HG02938 (cell line): ENCODE measurements around the gene MAML2.

Experiments used
- ATAC-seq: cut with Tn5 transposase; IDR thresholded peaks from one replicate; pipeline ENCODE4 v1.9.1; 2021; ENCODE audit warnings: mild to moderate bottlenecking, moderate library complexity; ENCODE audit not compliant: unreplicated experiment

The MAML2 gene

DNA sequence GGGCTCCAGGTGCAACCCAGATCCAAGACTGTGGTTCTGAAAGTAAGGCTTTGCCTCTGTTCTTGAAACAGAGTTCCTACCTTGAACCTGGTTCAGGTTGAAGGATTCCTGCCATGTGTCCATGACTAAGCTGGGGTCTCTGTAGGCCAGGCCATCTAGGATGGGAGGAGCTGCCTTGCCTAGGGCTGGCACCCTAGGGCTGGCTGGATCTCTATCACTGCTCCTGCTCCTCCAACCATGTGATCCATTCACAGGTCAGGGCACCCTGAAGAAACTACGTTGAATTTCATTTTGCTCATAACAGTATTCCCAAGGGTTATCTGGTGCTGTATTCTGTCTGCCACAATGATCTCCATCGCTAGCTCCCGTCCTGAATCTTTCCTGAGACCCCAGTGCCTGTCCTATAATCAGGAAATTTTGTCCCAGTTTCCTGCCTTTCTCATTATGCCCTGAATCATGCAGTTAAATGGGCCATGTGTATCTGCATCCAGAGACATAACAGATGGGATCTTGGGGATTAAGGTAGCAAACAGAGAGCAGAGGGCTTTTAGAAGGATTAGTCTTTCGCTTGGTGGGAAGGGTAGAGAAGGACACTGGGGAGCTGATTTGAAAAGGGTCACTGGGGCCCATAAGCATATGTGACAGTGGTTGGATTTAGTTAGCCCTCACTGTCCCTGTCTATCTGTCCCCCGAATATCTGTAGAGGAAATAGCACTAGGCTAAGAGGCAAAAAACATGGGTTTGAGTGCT lies 320.9 kb downstream of the MAML2 start:
- no peak for ATAC-seq

DNA sequence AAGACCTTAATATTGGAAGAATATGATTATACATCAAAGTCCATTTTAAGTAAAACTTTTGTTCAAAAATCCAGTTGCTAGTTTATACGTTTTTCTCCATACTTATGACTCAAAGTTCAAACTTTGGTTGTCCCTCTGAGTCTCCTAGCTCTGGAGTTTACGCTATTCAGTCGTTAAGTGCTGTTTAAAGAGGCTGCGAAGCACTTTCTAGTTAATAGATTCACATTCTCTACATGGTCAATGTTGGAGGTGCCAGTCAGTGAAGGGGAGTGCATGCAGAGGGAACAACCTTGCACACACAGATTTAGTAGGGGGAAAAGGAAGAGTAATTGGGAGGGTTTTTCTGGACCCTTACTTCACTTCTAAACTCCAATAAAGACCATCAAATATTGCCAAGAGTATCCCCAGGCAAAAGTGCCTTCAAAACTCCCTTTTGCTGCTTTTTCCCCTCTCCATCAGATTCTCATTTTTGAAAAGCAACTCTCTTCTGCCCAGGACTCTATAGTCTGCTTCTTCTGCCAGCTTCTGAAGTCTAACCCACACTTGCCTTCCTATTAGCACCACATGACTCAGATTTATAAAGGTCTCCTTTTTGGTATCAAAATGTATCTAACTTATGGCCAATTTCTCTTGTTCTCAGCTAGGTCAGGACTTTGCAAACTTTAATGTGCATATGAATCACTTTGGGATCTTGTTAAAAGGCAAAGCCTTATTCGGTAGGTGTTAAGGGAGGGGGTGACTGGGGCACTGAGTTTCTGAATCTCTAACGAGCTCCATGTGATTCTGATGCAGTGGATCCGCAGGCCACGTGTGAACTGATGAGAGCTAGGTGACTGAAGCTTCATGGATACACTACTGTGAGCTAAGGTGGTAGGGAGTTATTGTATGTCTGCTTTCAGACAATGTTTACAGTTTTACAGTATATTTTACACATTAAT lies 322.9 kb downstream of the MAML2 start:
- ATAC-seq: no peak

DNA sequence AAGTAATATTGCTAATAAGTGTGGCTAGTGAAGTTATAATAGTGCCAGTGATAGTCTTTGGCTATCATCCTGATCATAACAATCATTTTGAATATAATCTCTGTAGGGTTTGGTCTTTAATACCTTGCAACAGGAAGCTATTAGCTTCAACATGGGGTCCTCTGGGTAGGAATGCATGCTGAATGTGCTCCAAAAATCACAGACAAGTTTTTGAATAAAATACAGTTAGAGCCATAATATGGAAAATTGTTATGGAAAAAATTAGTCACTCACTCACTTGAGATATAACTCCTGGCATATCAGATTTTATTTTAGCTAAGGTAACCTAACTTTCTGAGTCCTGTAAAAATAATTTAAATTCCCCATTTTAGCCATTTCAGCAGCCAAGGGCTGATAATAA lies 323.7 kb downstream of the MAML2 start:
- ATAC-seq: no peak

DNA sequence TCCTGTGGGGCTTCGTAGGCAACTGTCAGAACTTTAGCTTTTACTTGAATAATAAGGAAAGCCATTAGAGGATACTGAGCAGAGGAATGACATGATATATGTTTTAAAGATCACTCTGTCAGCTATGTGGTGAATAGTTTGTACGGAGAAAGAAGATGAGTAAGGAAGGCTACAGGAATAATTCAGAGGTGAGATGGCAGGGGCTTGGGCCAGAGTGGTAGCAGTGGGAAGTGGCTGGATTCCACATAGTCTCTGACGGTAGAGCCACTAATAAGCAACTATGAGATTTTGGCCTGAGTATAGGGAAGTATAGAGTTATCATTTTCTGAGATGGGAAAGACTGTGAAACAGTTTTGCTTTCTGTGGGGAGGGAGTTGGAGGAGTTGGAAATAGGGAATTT lies 325.1 kb downstream of the MAML2 start:
- ATAC-seq: no peak

DNA sequence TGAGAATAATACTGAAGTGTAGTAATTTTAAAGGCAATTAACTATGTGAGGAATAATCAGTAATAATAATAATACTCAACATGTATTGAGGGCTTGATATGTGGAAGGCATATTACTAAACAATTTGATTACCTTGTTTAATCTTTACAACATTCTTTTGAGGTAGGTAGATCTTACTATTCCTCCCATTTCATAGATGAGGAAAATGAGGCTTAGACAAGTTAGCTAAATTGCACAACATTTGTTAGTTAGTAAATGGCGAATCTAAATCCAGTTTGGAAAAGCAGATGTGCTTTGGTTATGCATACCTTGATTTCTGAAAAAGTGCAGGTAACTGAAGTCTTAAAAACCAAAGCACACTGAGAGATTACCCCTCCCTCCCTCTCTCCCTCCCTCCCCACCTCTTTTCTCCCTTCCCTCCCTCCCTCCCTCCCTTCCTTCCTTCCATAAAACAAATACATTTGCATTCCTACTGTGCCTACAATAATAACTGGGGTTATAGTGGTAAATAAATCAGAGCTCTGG lies 326.0 kb downstream of the MAML2 start:
- no peak for ATAC-seq

DNA sequence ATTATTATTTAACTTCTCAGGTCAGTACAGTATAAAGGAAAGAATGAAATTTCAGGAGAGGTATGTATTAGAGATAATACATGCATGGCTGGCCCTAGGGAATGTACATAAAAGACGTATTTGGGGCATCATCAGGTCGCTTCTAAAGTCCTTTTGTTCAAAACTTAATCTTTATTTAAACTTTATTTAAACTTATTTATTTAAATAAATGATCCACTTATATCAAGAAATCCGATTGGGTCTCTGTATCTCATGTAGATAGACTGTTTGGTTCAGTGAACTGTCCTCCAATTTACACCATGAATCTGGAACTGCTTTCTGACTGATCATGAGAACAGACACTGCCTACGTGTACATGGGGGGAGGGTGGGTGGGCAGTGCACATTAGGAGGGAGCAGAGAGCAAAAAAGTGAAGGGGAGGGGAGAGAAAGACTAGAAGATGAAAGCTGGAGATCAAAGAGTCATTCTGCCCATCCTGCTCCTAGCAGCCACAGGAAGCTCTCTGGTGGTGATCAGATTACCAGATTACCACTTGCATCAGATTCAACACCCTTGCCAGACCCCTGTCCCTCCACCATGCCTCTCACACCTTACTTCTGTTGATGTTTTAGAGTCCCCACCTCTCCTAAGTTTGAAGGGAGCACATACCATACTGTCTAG lies 327.0 kb downstream of the MAML2 start:
- ATAC-seq: no peak

DNA sequence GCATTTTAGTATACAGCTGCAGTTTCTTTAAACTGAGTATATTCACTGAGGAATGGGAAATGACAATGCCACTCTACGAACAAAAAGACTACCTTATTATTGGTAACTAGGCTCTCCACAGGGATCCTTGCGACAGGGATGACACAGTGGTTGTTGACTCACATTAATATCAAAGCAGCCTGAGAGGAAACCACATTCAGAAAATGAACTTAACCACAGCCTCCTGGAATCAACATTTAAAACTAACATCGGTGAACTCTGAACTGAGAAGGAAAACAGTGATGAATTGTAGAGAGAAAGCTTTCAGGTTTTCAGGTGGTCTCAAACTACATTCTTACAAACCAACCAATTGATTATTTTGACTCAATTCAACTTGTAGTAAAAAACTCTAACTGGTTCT lies 328.8 kb downstream of the MAML2 start:
- ATAC-seq: no peak

DNA sequence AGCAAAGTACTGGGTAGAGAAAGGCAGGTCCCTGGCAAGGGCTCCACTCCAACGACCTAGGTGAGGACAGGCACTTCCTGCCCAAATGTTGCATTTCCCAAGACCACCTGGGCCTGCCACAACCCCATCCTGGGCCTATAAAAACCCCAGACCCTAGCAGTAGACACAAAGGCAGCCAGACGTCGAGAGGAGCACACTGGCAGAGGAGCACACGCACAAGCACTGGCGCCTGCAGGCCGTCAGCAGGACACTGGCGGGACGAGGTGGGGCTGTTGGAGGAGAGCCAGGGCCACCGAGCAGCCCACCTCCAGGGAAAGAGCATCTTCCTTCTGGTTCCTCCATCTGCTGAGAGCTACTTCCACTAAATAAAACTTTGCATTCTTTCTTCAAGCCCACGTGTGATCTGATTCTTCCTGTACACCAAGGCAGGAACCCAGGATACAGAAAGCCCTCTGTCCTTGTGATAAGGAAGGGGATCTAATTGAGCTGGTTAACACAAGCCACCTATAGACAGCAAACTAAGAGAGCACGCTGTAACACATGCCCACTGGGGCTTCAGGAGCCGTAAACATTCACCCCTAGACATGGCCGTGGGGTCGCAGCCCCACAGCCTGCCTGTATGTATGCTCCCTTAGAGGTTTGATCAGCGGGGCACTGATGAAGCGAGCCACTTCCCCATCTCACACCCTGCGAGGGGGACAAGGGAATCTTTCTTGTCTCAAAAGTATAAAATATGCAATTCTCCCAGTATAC lies 329.4 kb downstream of the MAML2 start:
- ATAC-seq: no peak

DNA sequence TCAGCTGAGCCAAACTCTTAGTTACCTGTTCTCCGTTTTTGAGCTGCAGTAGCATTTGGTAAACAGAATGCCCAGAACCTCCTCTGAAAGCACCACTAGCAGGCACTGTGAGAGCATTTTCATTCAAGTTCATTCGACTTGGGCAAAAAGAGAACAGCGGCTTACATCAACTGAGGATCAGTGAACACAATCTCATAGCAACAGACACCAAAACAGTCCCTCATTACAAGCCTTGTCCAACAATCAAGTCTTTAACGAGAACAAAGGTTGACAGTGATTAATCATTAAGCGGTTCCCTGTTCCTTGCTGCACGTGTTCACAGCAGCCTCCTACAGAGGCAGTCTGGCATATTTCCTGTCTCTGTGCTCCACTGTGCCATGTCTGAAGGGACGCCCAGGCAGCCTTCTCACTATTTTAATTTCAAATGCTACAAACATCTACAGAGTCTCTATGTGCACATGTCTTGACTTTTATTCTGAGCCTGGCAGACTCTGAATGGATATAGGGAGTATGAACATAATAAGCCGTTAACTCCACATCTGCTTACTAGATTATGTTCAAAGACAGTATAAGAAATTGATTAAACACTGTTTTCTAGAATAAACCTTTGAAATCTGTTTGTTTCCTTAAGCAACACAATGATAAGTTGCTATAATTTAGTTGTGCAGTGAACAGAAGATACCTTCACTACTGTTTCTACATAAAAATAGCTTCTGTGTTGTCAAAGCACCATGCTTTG lies 330.7 kb downstream of the MAML2 start:
- ATAC-seq: peak; percentile 93

DNA sequence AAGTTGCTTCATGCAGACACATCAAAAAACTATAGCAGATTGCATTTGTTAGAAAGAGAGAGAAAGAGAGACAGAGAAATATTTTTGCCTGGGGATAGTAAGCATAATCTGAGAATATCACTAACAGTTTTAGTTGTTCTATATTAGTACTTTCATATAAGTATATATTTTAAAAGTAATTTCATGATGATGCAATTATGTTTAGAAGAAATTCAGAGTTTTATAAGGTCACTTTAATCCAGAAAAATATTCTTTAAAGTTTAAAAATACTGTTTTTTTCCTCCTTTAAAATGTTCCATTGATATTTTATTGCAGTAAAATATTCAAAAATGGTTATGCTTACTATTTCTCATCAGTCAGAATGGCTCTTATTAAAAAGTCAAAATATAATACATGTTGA lies 332.3 kb downstream of the MAML2 start:
- no peak for ATAC-seq

DNA sequence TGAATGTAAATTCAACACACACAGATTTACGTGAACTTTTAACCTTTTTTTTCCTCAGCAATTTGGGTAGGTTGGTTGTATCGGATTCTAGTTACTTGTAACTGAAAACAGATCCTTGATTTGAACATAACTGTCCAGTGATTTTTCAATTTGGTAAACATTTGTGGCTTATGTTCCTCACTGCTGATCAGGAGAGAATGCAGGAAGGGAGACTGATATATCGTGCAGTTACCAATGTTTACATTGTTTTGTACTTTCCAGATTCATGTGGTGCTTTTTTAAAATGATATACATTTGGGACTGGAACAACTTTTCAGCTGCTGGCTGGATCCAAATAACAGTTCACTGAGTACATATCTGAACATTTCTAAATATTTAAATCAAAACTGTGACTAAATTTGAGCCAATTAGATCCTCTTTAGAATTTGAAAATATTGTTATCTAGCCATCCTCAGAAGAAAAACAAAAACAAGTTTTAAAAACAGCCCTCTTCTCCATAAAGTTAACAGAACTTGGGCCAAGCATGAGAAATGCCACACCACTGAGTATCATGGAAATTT lies 334.8 kb downstream of the MAML2 start:
- no peak for ATAC-seq

DNA sequence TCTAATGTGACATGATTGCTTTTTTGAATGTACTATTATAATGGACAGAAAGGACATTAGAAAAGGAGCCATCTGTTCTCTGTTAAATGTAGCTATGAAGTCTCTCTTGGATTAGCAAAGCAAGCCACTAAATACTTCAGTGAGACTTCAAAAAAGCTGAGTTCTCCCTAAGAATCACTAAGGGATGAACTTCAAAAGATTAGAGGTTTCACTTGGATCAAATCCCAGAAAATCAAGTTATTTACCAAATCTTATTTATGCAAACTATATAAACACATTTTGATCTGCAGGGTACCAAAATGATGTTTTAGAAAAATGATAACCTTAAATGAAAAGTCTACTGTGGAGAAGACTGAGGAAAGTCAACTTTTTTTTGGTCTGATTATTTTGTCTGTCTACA lies 337.0 kb downstream of the MAML2 start:
- no peak for ATAC-seq

DNA sequence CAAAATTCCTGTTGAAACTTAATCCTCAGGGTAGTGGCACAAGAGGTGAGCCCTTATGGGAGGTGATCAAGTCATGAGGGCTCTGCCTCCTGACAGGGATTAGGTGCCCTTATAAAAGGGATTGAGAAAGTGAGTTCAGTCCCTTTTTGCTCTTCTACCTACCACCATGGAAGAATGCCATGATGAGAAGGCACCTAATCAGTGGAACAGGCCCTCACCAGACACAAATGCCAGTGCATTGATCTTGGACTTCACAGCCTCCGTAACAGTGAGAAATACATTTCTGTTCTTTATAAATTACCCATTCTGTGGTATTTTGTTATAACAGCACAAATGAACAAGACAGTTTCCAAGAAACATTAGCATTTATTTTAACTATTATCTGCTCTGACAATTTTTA lies 338.1 kb downstream of the MAML2 start:
- ATAC-seq: no peak

DNA sequence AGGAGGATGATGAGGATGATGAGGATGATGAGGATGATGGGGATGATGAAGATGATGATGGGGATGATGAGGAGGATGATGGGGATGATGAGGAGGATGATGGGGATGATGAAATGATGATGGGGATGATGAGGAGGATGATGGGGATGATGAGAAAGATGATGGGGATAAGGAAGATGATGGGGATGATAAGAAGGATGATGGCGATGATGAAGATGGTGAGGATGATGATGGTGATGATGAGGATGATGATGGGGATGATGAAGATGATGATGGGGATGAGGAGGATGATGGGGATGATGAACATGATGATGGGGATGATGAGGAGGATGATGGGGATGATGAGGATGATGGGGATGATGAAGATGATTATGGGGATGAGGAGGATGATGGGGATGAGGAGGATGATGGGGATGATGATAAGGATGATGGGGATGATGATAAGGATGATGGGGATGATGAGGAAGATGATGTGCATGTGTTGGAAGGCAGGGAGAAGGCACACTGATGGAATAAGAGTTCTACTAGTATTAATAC lies 340.2 kb downstream of the MAML2 start:
- ATAC-seq: no peak

DNA sequence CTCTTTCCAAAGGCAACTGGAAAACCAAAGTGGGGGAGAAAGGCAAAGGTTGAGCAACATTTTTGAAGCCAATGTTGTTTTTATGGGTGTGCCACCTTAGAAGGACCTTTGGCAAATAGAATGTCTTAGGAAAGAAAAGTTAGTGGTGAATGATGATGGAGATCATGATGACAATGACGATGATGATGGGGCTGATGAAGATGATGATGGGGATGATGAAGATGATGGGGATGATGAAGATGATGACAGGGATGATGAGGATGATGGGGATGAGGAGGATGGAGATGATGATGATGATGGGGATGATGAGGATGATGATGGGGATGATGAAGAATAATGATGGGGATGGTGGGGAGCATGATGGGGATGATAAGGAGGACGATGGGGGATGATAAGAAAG lies 340.7 kb downstream of the MAML2 start:
- no peak for ATAC-seq

DNA sequence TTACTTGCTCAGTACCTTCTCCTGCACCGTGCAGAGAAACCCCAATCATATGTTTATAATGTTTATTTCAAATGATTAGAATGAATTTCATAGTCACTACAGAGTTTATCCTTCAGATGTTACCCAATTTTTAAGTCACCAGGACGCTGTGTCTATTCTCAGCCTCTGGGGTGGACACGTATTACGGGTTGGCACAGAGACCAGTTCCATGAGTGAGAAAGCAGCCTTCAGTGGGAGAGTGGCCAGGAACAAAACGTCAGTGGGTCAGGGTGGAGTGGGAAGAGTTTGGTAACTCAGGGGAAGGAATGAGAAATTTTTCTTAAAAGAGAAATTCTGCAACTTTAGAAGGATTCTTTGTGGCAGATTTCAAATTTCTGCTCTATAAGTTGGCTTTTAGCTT lies 342.0 kb downstream of the MAML2 start:
- ATAC-seq: no peak

DNA sequence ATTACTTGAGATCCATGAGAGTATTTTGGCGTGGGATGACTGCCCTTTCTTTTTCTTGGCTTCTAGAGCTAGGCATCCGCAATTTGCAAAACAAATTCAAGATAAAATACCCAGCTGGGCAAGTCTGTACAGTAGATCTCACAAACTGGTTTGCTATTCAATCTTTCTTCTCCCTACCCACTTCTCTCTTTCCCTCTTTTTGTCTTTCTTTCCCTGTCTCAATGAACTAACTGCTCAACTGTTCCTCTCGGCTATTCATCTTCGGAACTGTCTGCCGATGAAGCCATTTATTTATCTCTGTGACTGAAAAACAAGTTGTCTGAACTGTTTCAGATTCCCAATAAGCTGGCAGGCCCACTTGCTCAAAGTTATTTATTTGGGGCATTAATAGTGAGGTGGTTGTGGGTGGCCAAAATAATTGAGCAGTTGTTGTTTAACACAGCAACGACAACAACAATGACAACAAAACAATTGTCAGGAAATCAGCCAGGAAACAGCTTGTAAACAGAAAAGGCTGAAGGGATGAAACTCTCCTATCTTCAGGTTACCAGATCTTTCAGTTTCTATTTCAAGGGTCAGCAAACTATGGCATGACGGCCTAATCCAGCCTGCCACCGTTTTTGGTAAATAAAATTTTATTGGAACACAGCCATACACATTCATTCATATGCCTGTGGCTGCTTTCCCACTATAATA lies 343.1 kb downstream of the MAML2 start:
- ATAC-seq: no peak

DNA sequence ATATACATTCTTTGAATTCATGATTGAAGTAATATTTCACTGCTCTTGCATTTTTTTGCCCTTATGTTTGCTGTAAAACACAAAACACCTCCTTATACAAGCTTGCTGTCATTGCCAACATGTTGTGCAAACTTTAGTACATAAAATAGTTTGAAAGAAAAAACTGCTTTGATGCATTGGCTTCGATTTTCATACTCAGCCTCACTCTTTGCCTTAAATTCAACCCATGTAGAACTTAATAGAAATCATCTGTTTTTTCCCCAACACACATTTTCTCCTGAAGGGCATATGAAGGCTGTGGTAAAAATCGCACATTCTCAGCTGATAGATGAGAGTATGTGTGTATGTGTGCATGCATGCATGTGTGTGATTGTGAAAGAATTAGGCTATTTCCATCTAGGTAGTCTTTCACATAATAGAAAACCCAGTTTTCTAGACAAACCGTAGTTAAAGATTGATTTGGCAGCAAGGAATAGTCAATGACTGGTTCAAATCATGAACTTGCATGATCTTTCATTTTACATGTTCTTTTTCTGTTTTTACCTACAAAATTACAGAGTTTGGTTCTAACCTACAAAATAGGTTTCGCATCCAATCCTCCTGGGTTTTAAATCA lies 346.3 kb downstream of the MAML2 start:
- no peak for ATAC-seq
